AG08396 (cell line): ENCODE measurements around the gene RASGRF2.
"Not testable (repeated sequence)": the region's sequence is repeated elsewhere in the genome, so short reads cannot be mapped to it uniquely, and the experiment has no call there.

Experiments
- DNase-seq: peaks from one replicate; pipeline ENCODE4 v3.0.0; 2012; ENCODE audit warnings: low spot score, mixed read lengths

The RASGRF2 gene

GRCh38 chr5:81075041-81075440 is 114.9 kb downstream of the RASGRF2 start:
- DNase-seq = no peak

- DNase-seq = no peak
Measured at GRCh38 chr5:81077105-81077504, 116.9 kb downstream of the RASGRF2 start.

- DNase-seq = no peak
Measured at GRCh38 chr5:81078930-81079329, 118.8 kb downstream of the RASGRF2 start.

- no peak for DNase-seq
Measured at GRCh38 chr5:81080809-81081460, 120.8 kb downstream of the RASGRF2 start.

GRCh38 chr5:81081461-81081835 is 121.3 kb downstream of the RASGRF2 start:
- DNase-seq = peak; percentile 21

GRCh38 chr5:81086881-81087281 is 126.7 kb downstream of the RASGRF2 start:
- no peak for DNase-seq

GRCh38 chr5:81091199-81091598 is 131.0 kb downstream of the RASGRF2 start:
- no peak for DNase-seq

GRCh38 chr5:81093536-81094196 is 133.5 kb downstream of the RASGRF2 start:
- DNase-seq = no peak

- no peak for DNase-seq
Measured at GRCh38 chr5:81095835-81096234, 135.7 kb downstream of the RASGRF2 start.

GRCh38 chr5:81097713-81098112 is 137.6 kb downstream of the RASGRF2 start:
- DNase-seq = peak; percentile 34

GRCh38 chr5:81105261-81105877 is 145.2 kb downstream of the RASGRF2 start:
- no peak for DNase-seq

- no peak for DNase-seq
Measured at GRCh38 chr5:81115261-81115660, 155.1 kb downstream of the RASGRF2 start.

GRCh38 chr5:81117566-81117965 is 157.4 kb downstream of the RASGRF2 start:
- DNase-seq = no peak

GRCh38 chr5:81121273-81121672 is 161.1 kb downstream of the RASGRF2 start:
- no peak for DNase-seq

GRCh38 chr5:81121836-81122630 is 161.9 kb downstream of the RASGRF2 start:
- DNase-seq = no peak

GRCh38 chr5:81124689-81125088 is 164.5 kb downstream of the RASGRF2 start:
- DNase-seq = not testable (repeated sequence)

- DNase-seq = peak; percentile 39
Measured at GRCh38 chr5:81125959-81126358, 165.8 kb downstream of the RASGRF2 start.

GRCh38 chr5:81128416-81128815 is 168.3 kb downstream of the RASGRF2 start:
- no peak for DNase-seq

- DNase-seq = no peak
Measured at GRCh38 chr5:81132381-81132780, 172.2 kb downstream of the RASGRF2 start.

GRCh38 chr5:81134066-81134465 is 173.9 kb downstream of the RASGRF2 start:
- DNase-seq = no peak

- no peak for DNase-seq
Measured at GRCh38 chr5:81134566-81134965, 174.4 kb downstream of the RASGRF2 start.

- DNase-seq = no peak
Measured at GRCh38 chr5:81136557-81136956, 176.4 kb downstream of the RASGRF2 start.

- no peak for DNase-seq
Measured at GRCh38 chr5:81137833-81138232, 177.7 kb downstream of the RASGRF2 start.
